Brain microvascular endothelial cell (primary cell): ENCODE measurements around the gene ERBB3.
"Not testable (repeated sequence)": the region's sequence is repeated elsewhere in the genome, so short reads cannot be mapped to it uniquely, and the experiment has no call there.

Experiments used
- DNase-seq: peaks from one replicate; pipeline ENCODE4 v3.0.0-alpha.2; 2020
- H3K27ac ChIP-seq: fragments of 250-450 bp; sonication (Bioruptor Pico); 2 replicates; pipeline ENCODE4 v1.5.1; 2020; ENCODE audit warnings: mild to moderate bottlenecking, moderate library complexity
- H3K27me3 ChIP-seq: fragments of 250-450 bp; sonication (Bioruptor Pico); replicated peaks from 2 replicates; pipeline ENCODE4 v1.5.1; 2020; ENCODE audit warnings: mild to moderate bottlenecking
- H3K36me3 ChIP-seq: fragments of 250-450 bp; sonication (Bioruptor Pico); replicated peaks from 2 replicates; pipeline ENCODE4 v1.5.1; 2020; ENCODE audit warnings: mild to moderate bottlenecking
- H3K4me3 ChIP-seq: 2 replicates; pipeline ENCODE4 v1.5.1; 2011; ENCODE audit warnings: low read depth, mild to moderate bottlenecking, control low read depth, low read length, moderate library complexity
- CTCF ChIP-seq: IDR thresholded peaks from 2 replicates; pipeline ENCODE4 v1.5.1; 2011; ENCODE audit warnings: low read depth, mild to moderate bottlenecking, moderate library complexity, low read length, control low read depth, inconsistent platforms; ENCODE audit errors: missing control alignments
- in situ Hi-C: cut with HindIII; loops from 2 replicates; pipeline ENCODE4 v1.10.0; 2017; ENCODE audit warnings: low sequenced_read_pairs, low pct_ligation_motif_present

The ERBB3 gene

GRCh38 chr12:56040151-56040550, 39.8 kb upstream of the ERBB3 start:
- no peaks in the 10 kb centered on the region for H3K27me3 ChIP-seq
- no peak for TF ChIP-seq CTCF
- DNase-seq, result no peak
- in situ Hi-C loops, result no loop called here
- H3K4me3 ChIP-seq, result no peak overlapping the region
- H3K36me3 ChIP-seq, result peaks cover 21% of the 10 kb centered on the region
- H3K27ac ChIP-seq, result no peak overlapping the region

- H3K27ac ChIP-seq, result peak overlapping the region; percentile 29
- no peak for TF ChIP-seq CTCF
- peak overlapping the region; percentile 99 for H3K4me3 ChIP-seq
- H3K36me3 ChIP-seq, result peaks cover 30% of the 10 kb centered on the region
- no peak for DNase-seq
- no peaks in the 10 kb centered on the region for H3K27me3 ChIP-seq
- in situ Hi-C loops, result no loop called here
Measured at GRCh38 chr12:56040963-56041551, 38.9 kb upstream of the ERBB3 start.

GRCh38 chr12:56041552-56042429, 38.2 kb upstream of the ERBB3 start, which contains the start of gene RPS26:
Gene RPS26, plus strand, starts transcription at chr12:56041918. Its CDS starts 249 bp downstream, at chr12:56042167.
- TF ChIP-seq CTCF, result peak; percentile 68
- in situ Hi-C loops, result no loop called here
- peak; percentile 99 for DNase-seq
- Histone ChIP-seq H3K27me3 (no peaks in the 10 kb centered on the region), H3K27ac (peak within 1 kb of the TSS; percentile 97), H3K4me3 (peak within 1 kb of the TSS; percentile 99), H3K36me3 (peaks cover 30% of the 10 kb centered on the region)

GRCh38 chr12:56042430-56042813, 37.5 kb upstream of the ERBB3 start:
- H3K27me3 ChIP-seq, DNase-seq, in situ Hi-C loops: not testable (repeated sequence)
- Histone ChIP-seq H3K27ac (peak overlapping the region; percentile 97), H3K4me3 (peak overlapping the region; percentile 99), H3K36me3 (peaks cover 30% of the 10 kb centered on the region)

GRCh38 chr12:56042843-56043242, 37.1 kb upstream of the ERBB3 start:
- peaks cover 30% of the 10 kb centered on the region for H3K36me3 ChIP-seq
- peak overlapping the region; percentile 99 for H3K4me3 ChIP-seq
- no peaks in the 10 kb centered on the region for H3K27me3 ChIP-seq
- no peak overlapping the region for H3K27ac ChIP-seq
- in situ Hi-C loops, result no loop called here
- no peak for TF ChIP-seq CTCF
- no peak for DNase-seq

- H3K4me3 ChIP-seq, result no peak overlapping the region
- no peaks in the 10 kb centered on the region for H3K27me3 ChIP-seq
- no peak for TF ChIP-seq CTCF
- in situ Hi-C loops, result no loop called here
- H3K36me3 ChIP-seq, result peaks cover 30% of the 10 kb centered on the region
- DNase-seq, result no peak
- H3K27ac ChIP-seq, result no peak overlapping the region
Measured at GRCh38 chr12:56046027-56046780, 33.8 kb upstream of the ERBB3 start.
